Natural killer cell treated with Interleukin-12 subunit alpha and Interleukin-12 subunit beta and Interleukin-15 and Interleukin-18, amount 100 ng/mL, for 72 hours (primary cell): ENCODE measurements around the gene CLIP4. TPM values are rescaled to one million over a fixed set of nuclear protein-coding genes. Genes with fewer than 3 reads are reported as not detected.

ENCODE experiments used
- ATAC-seq, 2 donors: fragments of 150-1000 bp; cut with Tn5 transposase in 1 of 2; sonication (Bioruptor Pico), chemical (Tn5 transposase) in 1 of 2; 2 replicates each; pipeline ENCODE4 v1.10.0; 2021
- DNase-seq: peaks from one replicate; pipeline ENCODE4 v3.0.0; 2022; ENCODE audit warnings: low spot score
- H3K27ac Mint-ChIP-seq, 2 donors: 1 replicate in 1 of 2; 2 replicates in 1 of 2; pipeline ENCODE4 v1.8.0; 2022; ENCODE audit warnings: mixed read lengths in 2 of 2, mild to moderate bottlenecking in 1 of 2, moderate library complexity in 1 of 2
- H3K27me3 Mint-ChIP-seq, 2 donors: 1 replicate in 1 of 2; 2 replicates in 1 of 2; pipeline ENCODE4 v1.8.0; 2022; ENCODE audit warnings: mixed read lengths in 2 of 2
- H3K36me3 Mint-ChIP-seq: one replicate; pipeline ENCODE4 v1.8.0; 2022; ENCODE audit warnings: mixed read lengths
- H3K4me1 Mint-ChIP-seq, 2 donors: 1 replicate in 1 of 2; 2 replicates in 1 of 2; pipeline ENCODE4 v1.8.0; 2022; ENCODE audit warnings: low read depth in 2 of 2, mixed read lengths in 2 of 2, mild to moderate bottlenecking in 1 of 2
- H3K4me3 Mint-ChIP-seq: one replicate; pipeline ENCODE4 v1.8.0; 2022; ENCODE audit warnings: mixed read lengths
- H3K9me3 Mint-ChIP-seq: 2 replicates; pipeline ENCODE4 v1.8.0; 2022; ENCODE audit warnings: mixed read lengths
- total RNA-seq, 2 donors: library from RNA; stranded (reverse); gene quantifications; one replicate each; pipeline ENCODE4 v1.2.3, GENCODE V29; 2022

CLIP4 gene
- total RNA-seq, 2 donors from 2014 or later = 24.4 to 40.6 TPM

DNA sequence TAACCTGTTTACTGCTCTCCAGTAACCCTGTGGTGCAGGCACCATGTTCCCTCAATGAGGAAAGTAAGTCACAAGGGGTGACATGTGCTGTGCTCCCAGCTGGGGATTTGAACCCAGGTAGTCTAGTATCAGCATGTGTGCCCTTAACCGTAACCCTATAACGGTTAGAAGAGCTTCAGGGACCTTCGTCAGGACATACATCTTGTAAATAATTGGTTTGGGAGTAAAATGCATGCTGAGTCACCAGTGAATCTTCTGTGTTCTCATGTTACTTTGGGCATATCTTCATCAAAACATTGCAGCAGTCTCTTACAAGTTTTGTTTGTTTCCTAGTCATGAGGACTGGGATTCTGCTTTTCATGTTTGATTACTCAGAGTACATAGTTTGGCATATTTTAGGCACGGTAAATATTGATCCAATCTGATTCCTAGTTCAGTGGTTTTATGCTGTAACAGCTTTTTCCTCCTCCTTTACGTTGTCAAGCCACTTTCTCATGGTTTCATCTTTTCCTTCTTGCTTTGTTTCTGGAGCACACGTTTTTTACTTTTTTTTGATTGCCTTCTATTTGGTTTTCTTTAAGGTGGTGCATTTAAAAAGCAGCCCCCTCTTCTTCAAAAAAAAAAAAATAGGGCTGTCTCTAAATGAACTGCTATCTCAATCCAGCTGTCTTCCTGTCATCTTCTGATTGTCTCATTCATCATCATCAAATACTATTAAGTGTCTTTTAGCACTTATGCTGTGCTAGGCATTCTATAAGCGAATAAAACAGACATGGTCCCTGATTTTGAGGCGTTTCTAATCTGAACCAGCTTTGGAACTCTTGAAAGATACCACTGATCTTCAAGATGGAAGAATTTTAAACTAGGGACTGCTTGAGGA, 50.4 kb downstream of the CLIP4 start:
- DNase-seq (no peak), ATAC-seq (no peak)
- Mint-ChIP-seq H3K4me1 (no peaks in the 10 kb centered on the region), H3K4me3 (no peak overlapping the region), H3K27me3 (no peaks in the 10 kb centered on the region), H3K9me3 (no peaks in the 10 kb centered on the region), H3K36me3 (peaks cover 13% of the 10 kb centered on the region), H3K27ac (no peak overlapping the region)

DNA sequence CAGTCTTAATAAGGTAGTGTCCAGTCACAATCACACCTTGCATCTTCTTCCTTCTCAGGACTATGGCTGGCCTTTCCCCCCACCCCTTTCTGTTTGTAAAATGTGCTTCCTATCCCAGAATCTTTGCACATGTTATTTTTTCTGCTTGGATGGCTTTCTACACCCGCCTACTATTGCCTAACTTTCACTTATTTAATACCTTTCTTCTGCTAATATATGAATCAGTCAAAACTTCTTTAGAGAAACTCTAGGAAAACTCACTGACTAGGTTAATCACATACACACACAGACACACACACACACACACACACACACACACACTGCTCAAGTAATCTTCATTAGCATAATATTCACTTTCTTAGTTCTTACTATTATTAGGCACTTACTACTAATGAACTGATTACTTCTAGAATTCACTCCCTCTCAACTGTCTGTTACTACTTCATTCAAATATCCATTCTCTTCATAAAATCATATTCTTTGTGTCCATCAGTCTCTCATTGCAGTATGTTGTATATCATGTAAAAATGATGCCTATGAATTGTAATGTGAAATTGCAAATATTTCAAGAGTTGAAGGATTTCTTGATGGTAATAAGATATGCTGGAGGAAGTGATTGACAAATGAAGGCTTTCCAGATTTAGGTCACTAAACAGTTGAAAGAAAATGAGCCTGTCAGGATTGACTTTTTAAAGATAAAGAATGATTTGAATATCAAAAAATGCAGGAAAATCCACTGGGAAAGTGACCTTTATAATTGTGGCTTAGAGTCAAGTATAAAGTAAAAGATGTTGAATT, 51.2 kb downstream of the CLIP4 start:
- Mint-ChIP-seq H3K4me3 (no peak overlapping the region), H3K9me3 (no peaks in the 10 kb centered on the region)

DNA sequence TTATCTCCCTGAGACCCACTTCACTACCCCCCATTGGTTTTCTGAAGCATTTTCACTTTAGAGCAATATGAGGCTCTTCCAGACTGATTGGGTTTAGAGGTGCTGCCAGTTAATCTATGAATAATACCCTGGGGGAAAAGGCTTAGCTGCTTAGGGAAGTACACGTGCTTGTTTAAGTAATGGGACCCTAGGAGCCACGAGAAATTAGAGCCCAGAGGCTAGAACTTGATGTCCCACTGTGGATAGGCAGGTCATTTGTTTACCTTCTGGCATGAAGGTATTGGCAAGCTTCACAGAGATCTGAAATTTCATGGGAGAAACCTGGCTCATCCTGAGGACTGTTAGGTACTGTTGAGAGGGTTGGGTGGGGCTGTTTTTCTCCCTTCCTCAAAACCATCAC, 59.7 kb downstream of the CLIP4 start:
- H3K4me1 Mint-ChIP-seq = peaks cover 0 to 2% of the 10 kb centered on the region in 2 donors
- no peak for DNase-seq

More for the DNA sequence above, 51.2 kb downstream of the CLIP4 start:
- peaks cover 18% of the 10 kb centered on the region for H3K36me3 Mint-ChIP-seq
- H3K27me3 Mint-ChIP-seq = no peaks in the 10 kb centered on the region
- DNase-seq = no peak
- ATAC-seq = no peak
- peaks cover 0 to 2% of the 10 kb centered on the region in 2 donors for H3K4me1 Mint-ChIP-seq
- H3K27ac Mint-ChIP-seq = no peak overlapping the region

DNA sequence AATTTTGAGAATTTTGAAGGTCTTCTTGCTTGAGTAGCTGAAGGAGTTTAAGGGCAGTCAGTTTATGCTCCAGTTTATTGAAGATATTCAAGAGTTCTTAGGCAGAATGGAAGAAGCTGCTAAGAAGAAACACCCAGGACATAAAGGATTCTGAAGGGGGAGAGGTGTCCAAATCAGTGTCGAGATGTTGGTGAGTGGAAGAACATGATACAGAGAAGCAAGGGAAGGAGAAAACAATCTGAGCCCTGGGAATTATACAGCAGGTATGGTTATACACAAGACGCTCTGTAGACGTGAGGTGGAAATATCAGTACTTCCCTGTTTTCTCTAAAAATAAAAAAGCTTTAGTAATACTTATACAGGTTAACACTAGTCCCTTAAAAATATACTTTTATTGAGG, 60.1 kb downstream of the CLIP4 start:
- Mint-ChIP-seq H3K27ac (no peak overlapping the region), H3K36me3 (peaks cover 15% of the 10 kb centered on the region), H3K9me3 (no peaks in the 10 kb centered on the region), H3K4me1 (peaks cover 0 to 2% of the 10 kb centered on the region in 2 donors), H3K27me3 (no peaks in the 10 kb centered on the region), H3K4me3 (no peak overlapping the region)
- no peak for ATAC-seq
- no peak for DNase-seq

More for the DNA sequence above, 59.7 kb downstream of the CLIP4 start:
- Mint-ChIP-seq H3K4me3 (no peak overlapping the region), H3K9me3 (no peaks in the 10 kb centered on the region), H3K27me3 (no peaks in the 10 kb centered on the region), H3K27ac (no peak overlapping the region), H3K36me3 (peaks cover 18% of the 10 kb centered on the region)
- ATAC-seq = no peak

DNA sequence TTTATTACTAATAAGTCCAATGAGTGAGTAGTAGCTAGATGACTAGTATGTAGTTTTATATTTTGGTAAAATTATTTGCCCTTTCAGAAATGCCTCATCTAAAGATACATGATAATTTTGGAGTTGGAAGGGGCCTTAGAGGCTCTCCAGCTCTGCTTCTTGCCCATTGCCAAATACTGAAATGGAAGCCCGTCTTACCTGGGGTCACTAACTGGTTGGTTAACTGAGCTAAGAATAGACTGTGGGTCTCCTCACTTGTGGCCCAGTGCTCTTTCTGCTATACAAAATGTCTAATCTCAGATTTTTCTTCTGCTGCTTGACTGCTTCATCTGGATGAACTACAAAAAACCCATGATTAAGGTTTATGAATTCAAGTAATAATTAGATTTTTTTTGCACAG, 67.1 kb downstream of the CLIP4 start:
- Mint-ChIP-seq H3K4me3 (no peak overlapping the region), H3K27me3 (no peaks in the 10 kb centered on the region)

DNA sequence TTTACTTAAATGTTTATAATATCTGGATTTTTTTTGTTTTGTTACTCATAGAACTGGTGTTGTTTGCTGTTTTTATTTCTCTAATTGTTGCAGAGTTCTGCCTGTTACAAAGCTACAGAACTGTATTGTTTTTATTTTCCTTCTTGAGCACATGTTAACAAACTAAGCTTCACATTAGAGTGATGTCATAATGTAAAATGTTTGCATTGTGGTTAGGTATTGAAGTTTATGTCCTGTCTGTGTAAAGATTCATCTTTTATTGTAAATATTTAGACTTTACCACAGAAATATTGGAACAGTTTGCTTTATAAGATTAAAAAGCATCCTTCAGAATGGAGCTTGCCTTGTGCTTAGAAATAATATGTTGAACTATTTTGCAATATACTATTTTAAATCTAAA, 67.7 kb downstream of the CLIP4 start:
- no peaks in the 10 kb centered on the region for H3K27me3 Mint-ChIP-seq
- no peak overlapping the region for H3K27ac Mint-ChIP-seq
- H3K4me3 Mint-ChIP-seq = no peak overlapping the region
- H3K36me3 Mint-ChIP-seq = peaks cover 6% of the 10 kb centered on the region
- no peak for DNase-seq
- ATAC-seq = no peak
- H3K4me1 Mint-ChIP-seq = peaks cover 0 to 3% of the 10 kb centered on the region in 2 donors
- H3K9me3 Mint-ChIP-seq = no peaks in the 10 kb centered on the region

More for the DNA sequence above, 67.1 kb downstream of the CLIP4 start:
- H3K4me1 Mint-ChIP-seq = peaks cover 0 to 3% of the 10 kb centered on the region in 2 donors
- no peak for ATAC-seq
- DNase-seq = no peak
- H3K9me3 Mint-ChIP-seq = no peaks in the 10 kb centered on the region
- no peak overlapping the region for H3K27ac Mint-ChIP-seq
- no peaks in the 10 kb centered on the region for H3K36me3 Mint-ChIP-seq

DNA sequence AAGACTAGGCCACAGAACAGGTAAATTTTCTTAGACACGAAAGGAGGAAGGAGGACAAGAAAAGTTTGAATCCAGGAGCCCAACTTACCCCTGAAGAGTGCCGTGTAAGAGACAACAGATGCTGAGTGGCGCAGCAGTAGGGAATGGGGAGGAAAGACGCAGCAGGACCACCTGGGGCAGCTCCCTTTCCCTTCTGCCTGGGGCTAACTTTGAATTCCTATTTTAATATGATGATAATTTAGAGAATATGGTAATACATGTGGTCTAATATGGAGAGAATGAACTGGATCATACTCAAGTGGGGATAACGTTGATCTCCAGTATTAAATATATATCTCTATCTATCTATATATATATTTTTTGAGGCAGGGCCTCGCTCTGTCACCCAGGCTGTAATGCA, 69.3 kb downstream of the CLIP4 start:
- peaks cover 6% of the 10 kb centered on the region for H3K36me3 Mint-ChIP-seq
- no peak overlapping the region for H3K4me3 Mint-ChIP-seq
- DNase-seq (no peak), ATAC-seq (no peak)
- no peak overlapping the region for H3K27ac Mint-ChIP-seq
- no peaks in the 10 kb centered on the region for H3K27me3 Mint-ChIP-seq
- no peaks in the 10 kb centered on the region for H3K9me3 Mint-ChIP-seq
- H3K4me1 Mint-ChIP-seq = peaks cover 3 to 10% of the 10 kb centered on the region in 2 donors

DNA sequence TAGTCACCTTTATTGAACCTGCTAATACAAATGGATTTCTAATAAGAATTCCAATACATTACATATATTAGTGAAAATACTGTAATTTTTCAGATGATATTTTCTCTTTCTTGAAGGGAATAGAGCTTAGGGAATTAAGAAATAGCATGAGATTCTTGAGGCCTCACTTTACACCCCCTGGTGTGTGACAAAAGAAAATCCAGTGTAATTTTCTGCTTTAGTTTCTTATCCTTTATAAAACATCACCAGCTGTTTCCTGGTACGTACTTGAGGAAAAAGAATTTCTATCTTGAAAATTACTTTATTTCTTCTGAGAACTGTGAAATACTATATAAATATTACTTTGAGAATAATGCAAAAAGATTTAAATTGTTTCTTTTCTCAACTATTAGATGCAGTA, 71.6 kb downstream of the CLIP4 start:
- no peak for ATAC-seq
- no peaks in the 10 kb centered on the region for H3K9me3 Mint-ChIP-seq
- peaks cover 3 to 10% of the 10 kb centered on the region in 2 donors for H3K4me1 Mint-ChIP-seq
- H3K27ac Mint-ChIP-seq = no peak overlapping the region
- no peak for DNase-seq
- H3K27me3 Mint-ChIP-seq = no peaks in the 10 kb centered on the region
- no peak overlapping the region for H3K4me3 Mint-ChIP-seq
- H3K36me3 Mint-ChIP-seq = peaks cover 6% of the 10 kb centered on the region

DNA sequence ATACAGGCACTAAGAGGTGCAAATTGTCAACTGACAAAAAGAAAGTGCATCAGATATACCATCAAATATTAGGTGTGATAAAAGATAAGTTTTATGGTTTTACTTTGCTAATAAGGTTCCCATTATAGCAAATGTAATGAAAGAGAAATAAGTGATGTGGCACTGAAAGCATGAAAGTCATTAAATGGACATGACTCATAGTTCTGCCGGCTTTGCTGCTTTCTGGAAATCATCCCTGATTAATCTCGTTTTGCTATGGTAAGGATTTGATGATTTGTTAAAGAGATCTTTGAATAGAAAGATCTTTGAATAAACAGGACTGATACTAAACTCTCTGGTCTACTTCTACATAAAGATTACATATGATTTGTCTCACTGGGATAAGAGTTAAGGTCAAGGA, 72.7 kb downstream of the CLIP4 start:
- no peak overlapping the region for H3K27ac Mint-ChIP-seq
- DNase-seq = no peak
- no peaks in the 10 kb centered on the region for H3K9me3 Mint-ChIP-seq
- peaks cover 6% of the 10 kb centered on the region for H3K36me3 Mint-ChIP-seq
- H3K27me3 Mint-ChIP-seq = no peaks in the 10 kb centered on the region
- H3K4me3 Mint-ChIP-seq = no peak overlapping the region
- H3K4me1 Mint-ChIP-seq = peaks cover 3 to 10% of the 10 kb centered on the region in 2 donors
- ATAC-seq = no peak

DNA sequence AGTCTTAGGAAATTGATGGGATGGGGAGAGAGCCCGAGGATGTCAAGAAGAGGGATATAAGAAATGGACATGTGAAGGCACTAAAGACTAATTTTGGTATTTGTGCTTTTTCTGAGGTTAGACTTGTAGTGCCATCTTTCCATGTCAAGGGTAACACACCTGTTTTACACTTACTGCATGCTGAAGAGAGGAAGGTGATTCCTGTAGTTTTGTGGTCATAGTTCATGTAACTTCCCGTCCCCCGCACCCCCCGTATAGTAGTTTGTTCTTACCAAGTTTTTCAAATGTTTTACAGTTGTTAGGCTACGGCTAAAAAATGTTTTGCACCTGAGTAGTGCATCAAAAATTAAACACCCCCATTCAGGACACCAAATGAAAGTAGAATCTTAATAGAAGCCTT, 73.8 kb downstream of the CLIP4 start:
- no peak overlapping the region for H3K27ac Mint-ChIP-seq
- no peaks in the 10 kb centered on the region for H3K9me3 Mint-ChIP-seq
- no peaks in the 10 kb centered on the region for H3K27me3 Mint-ChIP-seq
- DNase-seq (no peak), ATAC-seq (no peak)
- peaks cover 3 to 10% of the 10 kb centered on the region in 2 donors for H3K4me1 Mint-ChIP-seq
- H3K36me3 Mint-ChIP-seq = peaks cover 6% of the 10 kb centered on the region
- no peak overlapping the region for H3K4me3 Mint-ChIP-seq

DNA sequence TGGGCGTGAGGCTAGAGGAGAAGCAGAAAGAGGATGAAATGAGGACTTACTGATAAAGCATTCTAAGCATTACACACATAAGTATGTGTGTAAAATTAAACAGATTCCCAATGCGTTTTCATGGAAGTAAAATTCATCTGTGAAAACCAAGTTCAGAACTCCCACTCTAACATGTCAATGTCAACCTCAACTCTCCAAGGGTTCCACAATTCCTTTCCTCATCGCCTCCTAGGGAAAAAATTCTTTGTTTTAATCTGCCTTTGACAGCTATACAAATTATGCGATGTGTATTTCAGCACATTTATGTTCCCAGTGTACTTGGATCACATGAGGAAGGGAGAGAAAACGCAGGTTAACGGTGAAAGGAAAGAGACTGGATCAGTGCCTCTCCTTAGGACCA, 76.6 kb downstream of the CLIP4 start:
- H3K27ac Mint-ChIP-seq = no peak overlapping the region

DNA sequence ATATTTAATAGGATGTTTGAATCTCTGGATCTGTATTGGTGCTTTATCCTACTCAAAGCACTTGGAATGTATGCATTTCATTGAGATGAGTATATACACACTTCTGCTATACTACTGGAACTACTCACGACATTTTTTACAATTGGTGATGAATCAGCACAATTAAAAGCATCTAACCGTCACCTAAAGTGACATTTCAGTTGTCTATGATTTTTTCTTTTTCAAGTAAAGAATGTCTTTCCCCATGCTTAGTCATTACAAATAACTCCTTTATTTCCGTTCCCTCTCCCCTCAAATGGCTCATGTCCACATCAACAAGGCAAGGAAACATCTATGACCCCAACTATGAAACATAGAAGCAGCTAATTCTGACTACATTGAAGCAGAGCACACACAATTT, 77.3 kb downstream of the CLIP4 start:
- Mint-ChIP-seq H3K4me1 (peaks cover 0 to 10% of the 10 kb centered on the region in 2 donors), H3K36me3 (peaks cover 4% of the 10 kb centered on the region), H3K27me3 (no peaks in the 10 kb centered on the region), H3K27ac (no peak overlapping the region), H3K9me3 (no peaks in the 10 kb centered on the region), H3K4me3 (no peak overlapping the region)
- ATAC-seq (no peak), DNase-seq (no peak)

More for the DNA sequence above, 76.6 kb downstream of the CLIP4 start:
- H3K9me3 Mint-ChIP-seq = no peaks in the 10 kb centered on the region
- H3K36me3 Mint-ChIP-seq = peaks cover 6% of the 10 kb centered on the region
- DNase-seq (no peak), ATAC-seq (no peak)
- H3K4me1 Mint-ChIP-seq = peaks cover 0 to 10% of the 10 kb centered on the region in 2 donors
- no peak overlapping the region for H3K4me3 Mint-ChIP-seq
- H3K27me3 Mint-ChIP-seq = no peaks in the 10 kb centered on the region

DNA sequence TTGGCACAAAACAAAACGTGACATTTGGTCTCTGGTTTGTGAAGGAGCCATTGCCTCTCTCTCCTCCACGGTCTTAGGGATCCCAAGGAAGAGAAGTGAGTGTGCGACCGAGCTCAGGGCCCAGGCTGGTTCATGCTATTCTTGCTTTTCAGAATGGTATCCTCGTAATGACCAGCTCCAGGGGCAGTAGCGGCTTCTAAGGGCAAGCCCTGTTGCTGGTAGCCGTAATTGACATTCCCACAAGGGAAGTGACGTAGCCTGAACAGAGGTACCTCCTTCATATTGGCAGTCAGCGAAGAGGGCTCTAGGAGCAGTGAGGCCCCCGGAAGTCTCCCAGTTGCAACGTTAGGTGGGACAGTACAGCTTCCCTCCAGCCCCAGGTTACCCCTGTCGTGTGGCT, 77.9 kb downstream of the CLIP4 start:
- H3K27me3 Mint-ChIP-seq = no peaks in the 10 kb centered on the region
- DNase-seq (no peak), ATAC-seq (no peak)
- no peaks in the 10 kb centered on the region for H3K9me3 Mint-ChIP-seq
- H3K27ac Mint-ChIP-seq = no peak overlapping the region
- no peak overlapping the region for H3K4me3 Mint-ChIP-seq
- peaks cover 0 to 10% of the 10 kb centered on the region in 2 donors for H3K4me1 Mint-ChIP-seq
- no peaks in the 10 kb centered on the region for H3K36me3 Mint-ChIP-seq

DNA sequence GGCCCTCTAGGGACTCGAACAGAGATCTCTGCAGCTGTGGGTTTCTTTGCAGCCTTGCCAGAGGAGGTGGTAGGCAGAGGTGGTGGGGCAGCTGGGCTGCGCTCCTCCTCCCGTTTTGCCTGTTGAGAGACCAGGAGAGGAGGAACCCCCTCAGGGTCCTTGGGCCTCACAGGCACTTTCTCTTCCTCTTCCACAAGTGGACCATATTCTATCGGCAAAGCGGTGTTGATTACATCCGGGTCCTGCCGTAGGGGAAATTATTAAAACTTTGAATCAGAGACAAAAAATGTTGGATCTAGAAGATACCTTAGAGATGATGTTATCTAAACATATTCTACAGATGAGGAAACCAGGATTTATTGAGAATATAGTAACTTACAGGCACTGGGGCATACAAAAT, 78.5 kb downstream of the CLIP4 start:
- Mint-ChIP-seq H3K27me3 (no peaks in the 10 kb centered on the region), H3K4me3 (no peak overlapping the region), H3K27ac (no peak overlapping the region), H3K9me3 (no peaks in the 10 kb centered on the region), H3K4me1 (peaks cover 0 to 9% of the 10 kb centered on the region in 2 donors), H3K36me3 (no peaks in the 10 kb centered on the region)
- DNase-seq (no peak), ATAC-seq (no peak)
